K562 (cell line): ENCODE measurements around the gene OXNAD1. TPM values are rescaled to one million over a fixed set of nuclear protein-coding genes. Genes with fewer than 3 reads are reported as not detected.
A peak's percentile ranks its signal among the peaks of the same experiment; 100 is the strongest.

Experiments used
- ATF7 ChIP-seq: fragments of 450-650 bp; IDR thresholded peaks from 2 replicates; pipeline ENCODE4 v1.7.1; 2014; ENCODE audit warnings: mild to moderate bottlenecking, moderate library complexity
- EGR1 ChIP-seq: fragments of 450-650 bp; conservative IDR thresholded peaks from 2 replicates; pipeline ENCODE4 v1.6.1; 2017; ENCODE audit warnings: mild to moderate bottlenecking
- ELF1 ChIP-seq: fragments of 200-800 bp; sonication (Bioruptor generic); IDR thresholded peaks from 2 replicates; pipeline ENCODE4 v1.6.1; 2016; ENCODE audit warnings: missing genetic modification characterization, missing compliant biosample characterization
- ETV5 ChIP-seq: sonication (generic); formaldehyde crosslinking; IDR thresholded peaks from 2 replicates; pipeline ENCODE4 v1.4.0; 2020; ENCODE audit warnings: low read depth, mild to moderate bottlenecking, missing genetic modification reagents
- GABPA ChIP-seq: fragments of 200-800 bp; sonication (Bioruptor generic); conservative IDR thresholded peaks from 2 replicates; pipeline ENCODE4 v1.6.1; 2016; ENCODE audit warnings: low read depth, missing genetic modification characterization, missing compliant biosample characterization
- HMG20A ChIP-seq: fragments of 450-650 bp; formaldehyde crosslinking; conservative IDR thresholded peaks from 2 replicates; pipeline ENCODE4 v1.4.0; 2020; ENCODE audit warnings: mild to moderate bottlenecking, mixed read lengths
- KDM1A ChIP-seq, 2 experiments: fragments of 450-650 bp; IDR thresholded peaks; 2 replicates each; pipeline ENCODE4 v1.6.1; 2016; ENCODE audit warnings: mild to moderate bottlenecking in 2 of 2
- MAZ ChIP-seq, 2 experiments: fragments of 450-650 bp in 1 of 2; sonication (generic) in 1 of 2; formaldehyde crosslinking; IDR thresholded peaks in 1 of 2; conservative IDR thresholded peaks in 1 of 2; 2 replicates each; pipeline versions ENCODE4 v1.4.0 to v1.5.0; 2020; ENCODE audit warnings: mild to moderate bottlenecking in 1 of 2, missing genetic modification reagents in 1 of 2
- MCM3 ChIP-seq: fragments of 450-650 bp; IDR thresholded peaks from 2 replicates; pipeline ENCODE4 v1.6.1; 2016
- MXI1 ChIP-seq: IDR thresholded peaks from 2 replicates; pipeline ENCODE4 v1.6.1; 2011; ENCODE audit warnings: low read depth, mild to moderate bottlenecking, improper control_type of control experiment, low read length
- NCOA1 ChIP-seq: fragments of 450-650 bp; IDR thresholded peaks from 2 replicates; pipeline ENCODE4 v1.6.1; 2016; ENCODE audit warnings: low read depth
- NELFE ChIP-seq: IDR thresholded peaks from 2 replicates; pipeline ENCODE4 v1.6.1; 2011; ENCODE audit warnings: mild to moderate bottlenecking; ENCODE audit not compliant: insufficient read depth, insufficient read length
- OTX1 ChIP-seq: fragments of 450-650 bp; formaldehyde crosslinking; IDR thresholded peaks from 2 replicates; pipeline ENCODE4 v1.4.0; 2022; ENCODE audit warnings: mild to moderate bottlenecking
- POLR3G ChIP-seq: IDR thresholded peaks from 2 replicates; pipeline ENCODE4 v1.6.1; 2011; ENCODE audit not compliant: insufficient read length, insufficient replicate concordance; ENCODE audit errors: extremely low read depth
- RBM25 ChIP-seq: fragments of 200-400 bp; formaldehyde crosslinking; IDR thresholded peaks from 2 replicates; pipeline ENCODE4 v1.6.1; 2018; ENCODE audit warnings: low read length, low read depth, moderate library complexity; ENCODE audit not compliant: severe bottlenecking
- YY1 ChIP-seq, 3 experiments: IDR thresholded peaks; 2 replicates each; pipeline ENCODE4 v1.6.1; 2011; ENCODE audit warnings: low read length in 2 of 3, mild to moderate bottlenecking in 2 of 3, moderate library complexity in 2 of 3, borderline replicate concordance in 1 of 3, control low read depth in 1 of 3, low read depth in 1 of 3; ENCODE audit not compliant: insufficient read depth in 3 of 3, insufficient replicate concordance in 2 of 3, control insufficient read depth in 1 of 3, insufficient read length in 1 of 3; ENCODE audit errors: extremely low read depth in 1 of 3
- ZBTB17 ChIP-seq: fragments of 450-650 bp; formaldehyde crosslinking; IDR thresholded peaks from 2 replicates; pipeline ENCODE4 v1.4.0; 2020; ENCODE audit warnings: mild to moderate bottlenecking
- ZNF165 ChIP-seq: fragments of 250-450 bp; sonication (Bioruptor Pico); IDR thresholded peaks from 2 replicates; pipeline ENCODE4 v1.4.0; 2020; ENCODE audit warnings: borderline replicate concordance
- ZNF217 ChIP-seq: sonication (generic); formaldehyde crosslinking; IDR thresholded peaks from 2 replicates; pipeline ENCODE4 v1.8.0; 2022; ENCODE audit warnings: mild to moderate bottlenecking, missing genetic modification reagents
- ZNF282 ChIP-seq: sonication (generic); formaldehyde crosslinking; IDR thresholded peaks from 2 replicates; pipeline ENCODE4 v1.8.1; 2023; ENCODE audit warnings: missing genetic modification reagents
- ZNF431 ChIP-seq: sonication (generic); formaldehyde crosslinking; IDR thresholded peaks from 2 replicates; pipeline ENCODE4 v1.8.0; 2022; ENCODE audit warnings: mild to moderate bottlenecking, missing genetic modification reagents
- ZNF655 ChIP-seq: fragments of 250-450 bp; sonication (Bioruptor Pico); IDR thresholded peaks from 2 replicates; pipeline ENCODE4 v1.5.0; 2021
- ZNF778 ChIP-seq: fragments of 450-650 bp; formaldehyde crosslinking; IDR thresholded peaks from 2 replicates; pipeline ENCODE4 v1.4.0; 2020; ENCODE audit warnings: mild to moderate bottlenecking, moderate library complexity
- polyA plus RNA-seq, 8 experiments: library from polyadenylated mRNA; depleted of rRNA in 4 of 8; stranded (reverse) in 5 of 8; unstranded in 3 of 8; fragments of >200 nt; fragmentation: Nextera tagmentation in 2 of 8; fragmentation: Illumina TruSeq in 1 of 8; extraction: Ambion mirVana in 2 of 8; extraction: Trizol in 1 of 8; gene quantifications; 2 replicates each; pipeline versions ENCODE4 v1.2.1 to v1.2.3, GENCODE V29; 2011 to 2014; ENCODE audit warnings: inconsistent platforms in 1 of 8, missing spikeins in 1 of 8
- total RNA-seq, 7 experiments: library from RNA; depleted of rRNA in 6 of 7; stranded (reverse); fragments of >200 nt in 6 of 7; fragmentation: Illumina TruSeq in 2 of 7; extraction: Trizol in 2 of 7; gene quantifications; 2 replicates each; pipeline versions ENCODE4 v1.2.1 to v1.2.3, GENCODE V29; 2011 to 2021; ENCODE audit warnings: low replicate concordance in 1 of 7

OXNAD1 gene
- total and polyA plus RNA-seq, 9 of the 15 experiments (the other 6 are each of a cell fraction or from before 2014, with no cell fraction given), result 12.8 to 44.4 (median 41.1) TPM

GRCh38 chr3:16264708-16265454 is at the start of gene OXNAD1, which contains the start of gene DPH3 (continued):
- TF ChIP-seq NELFE, result no peak
- peak in 2 of 3 experiments; percentile 56 to 72 for TF ChIP-seq YY1 (IDR thresholded peaks at IDR 0.05; ENCODE audit: borderline replicate concordance in 1 of 3, control insufficient read depth in 1 of 3, extremely low read depth in 1 of 3, insufficient read depth in 3 of 3, insufficient read length in 1 of 3, insufficient replicate concordance in 2 of 3, low read depth in 1 of 3, low read length in 2 of 3)
- TF ChIP-seq ZNF282 (CRISPR knock-in tag), result no peak
- peak; percentile 83; the same call in 1 of the 2 replicates for TF ChIP-seq OTX1
- TF ChIP-seq ZNF778 (CRISPR knock-in tag), result no peak
- TF ChIP-seq KDM1A (IDR thresholded peaks at IDR 0.05), result no peak
- TF ChIP-seq MXI1, result peak; percentile 88
- no peak for TF ChIP-seq ZNF217
- no peak for TF ChIP-seq MCM3
- no peak for TF ChIP-seq HMG20A
- peak; percentile 99 for TF ChIP-seq ELF1
- TF ChIP-seq NCOA1, result peak; percentile 77
- peak; percentile 81 for TF ChIP-seq ETV5
- TF ChIP-seq ZNF165 (CRISPR knock-in tag), result peak; percentile 68; the same call in 1 of the 2 replicates
- no peak for TF ChIP-seq ZNF431 (CRISPR knock-in tag)
- peak; percentile 97 for TF ChIP-seq ATF7
- no peak for TF ChIP-seq RBM25
- TF ChIP-seq MAZ (CRISPR knock-in tag; conservative IDR thresholded peaks at IDR 0.05 in 1 of 2, IDR thresholded peaks at IDR 0.05 in 1 of 2), result peak in 1 of 2 experiments; percentile 58; a peak in 3 of 4 replicates
- peak; percentile 87 for TF ChIP-seq EGR1
- no peak for TF ChIP-seq POLR3G
- no peak for TF ChIP-seq ZNF655
- TF ChIP-seq GABPA (tag), result peak; percentile 100
- 0 out of 2 replicates have a peak, but pooled peaks have one; percentile 36 for TF ChIP-seq ZBTB17
